H9 (cell line): ENCODE results near the gene SSNA1. TPM values are rescaled to one million over a fixed set of nuclear protein-coding genes. Genes with fewer than 3 reads are reported as not detected.
A peak's percentile ranks its signal among the peaks of the same experiment; 100 is the strongest.

Experiments
- DNase-seq: peaks from one replicate; pipeline ENCODE4 v3.0.0-alpha.2; 2017
- H2AFZ ChIP-seq: one replicate; pipeline ENCODE4 v1.6.1; 2013; ENCODE audit warnings: mild to moderate bottlenecking, low read length, control low read depth, moderate library complexity
- H2AK5ac ChIP-seq: 2 replicates; pipeline ENCODE4 v1.6.1; 2013; ENCODE audit warnings: low read length, control low read depth, mixed read lengths; ENCODE audit not compliant: insufficient read length
- H2BK120ac ChIP-seq: one replicate; pipeline ENCODE4 v1.6.1; 2013; ENCODE audit warnings: low read depth, mild to moderate bottlenecking, low read length, control low read depth, inconsistent platforms; ENCODE audit not compliant: poor library complexity, severe bottlenecking
- H2BK12ac ChIP-seq: 2 replicates; pipeline ENCODE4 v1.6.1; 2013; ENCODE audit warnings: low read length, control low read depth, mixed read lengths, low read depth; ENCODE audit not compliant: insufficient read length
- H2BK15ac ChIP-seq: 2 replicates; pipeline ENCODE4 v1.6.1; 2013; ENCODE audit warnings: low read depth, low read length, control low read depth
- H2BK20ac ChIP-seq: one replicate; pipeline ENCODE4 v1.6.1; 2013; ENCODE audit warnings: low read depth, mild to moderate bottlenecking, low read length, control low read depth, inconsistent platforms; ENCODE audit not compliant: poor library complexity, severe bottlenecking
- H2BK5ac ChIP-seq: 2 replicates; pipeline ENCODE4 v1.6.1; 2013; ENCODE audit warnings: low read length, control low read depth, mixed read lengths; ENCODE audit not compliant: insufficient read length
- H3K14ac ChIP-seq: 2 replicates; pipeline ENCODE4 v1.6.1; 2013; ENCODE audit warnings: low read length, control low read depth; ENCODE audit not compliant: insufficient read depth
- H3K18ac ChIP-seq: 2 replicates; pipeline ENCODE4 v1.6.1; 2013; ENCODE audit warnings: low read depth, mild to moderate bottlenecking, mixed read lengths, low read length, control low read depth; ENCODE audit not compliant: insufficient read length
- H3K23ac ChIP-seq: 2 replicates; pipeline ENCODE4 v1.6.1; 2013; ENCODE audit warnings: low read length, control low read depth, mixed read lengths, low read depth; ENCODE audit not compliant: insufficient read length
- H3K23me2 ChIP-seq: 2 replicates; pipeline ENCODE4 v1.6.1; 2013; ENCODE audit warnings: low read depth, mild to moderate bottlenecking, mixed read lengths, low read length, control low read depth; ENCODE audit not compliant: insufficient read length, poor library complexity, severe bottlenecking
- H3K27ac ChIP-seq: 2 replicates; pipeline ENCODE4 v1.5.1; 2013; ENCODE audit warnings: low read length, control low read depth, mixed read lengths, low read depth; ENCODE audit not compliant: insufficient read length
- H3K27me3 ChIP-seq: 2 replicates; pipeline ENCODE4 v1.6.1; 2013; ENCODE audit warnings: low read length, control low read depth, inconsistent platforms; ENCODE audit not compliant: insufficient read depth
- H3K4ac ChIP-seq: 2 replicates; pipeline ENCODE4 v1.6.1; 2013; ENCODE audit warnings: low read depth, mild to moderate bottlenecking, control low read depth, inconsistent platforms, low read length, moderate library complexity
- H3K4me1 ChIP-seq: 2 replicates; pipeline ENCODE4 v1.6.1; 2013; ENCODE audit warnings: low read length, control low read depth, inconsistent platforms; ENCODE audit not compliant: insufficient read depth
- H3K4me2 ChIP-seq: 2 replicates; pipeline ENCODE4 v1.6.1; 2013; ENCODE audit warnings: low read length, control low read depth, mixed read lengths; ENCODE audit not compliant: insufficient read length, insufficient read depth
- H3K56ac ChIP-seq: 2 replicates; pipeline ENCODE4 v1.6.1; 2013; ENCODE audit warnings: low read depth, mild to moderate bottlenecking, mixed read lengths, low read length, control low read depth; ENCODE audit not compliant: insufficient read length
- H3K79me1 ChIP-seq: 2 replicates; pipeline ENCODE4 v1.6.1; 2013; ENCODE audit warnings: low read depth, mild to moderate bottlenecking, moderate library complexity, low read length, control low read depth, inconsistent platforms; ENCODE audit not compliant: insufficient read depth, poor library complexity, severe bottlenecking
- H3K79me2 ChIP-seq: 2 replicates; pipeline ENCODE4 v1.6.1; 2013; ENCODE audit warnings: low read length, control low read depth, inconsistent platforms; ENCODE audit not compliant: insufficient read depth
- H3K9ac ChIP-seq: 2 replicates; pipeline ENCODE4 v1.6.1; 2013; ENCODE audit warnings: low read length, control low read depth, mixed read lengths; ENCODE audit not compliant: insufficient read length; ENCODE audit errors: extremely low read depth
- H3K9me3 ChIP-seq: one replicate; pipeline ENCODE4 v1.6.1; 2013; ENCODE audit warnings: low read depth, low read length, inconsistent platforms; ENCODE audit not compliant: control insufficient read depth
- H3T11ph ChIP-seq: one replicate; pipeline ENCODE4 v1.6.1; 2013; ENCODE audit warnings: mild to moderate bottlenecking, low read length, control low read depth, inconsistent platforms
- H4K20me1 ChIP-seq: one replicate; pipeline ENCODE4 v1.6.1; 2013; ENCODE audit not compliant: control insufficient read depth, insufficient read length, insufficient read depth
- H4K5ac ChIP-seq: 2 replicates; pipeline ENCODE4 v1.6.1; 2013; ENCODE audit warnings: low read depth, mild to moderate bottlenecking, mixed read lengths, low read length, control low read depth; ENCODE audit not compliant: insufficient read length
- H4K8ac ChIP-seq: replicated peaks from 2 replicates; pipeline ENCODE4 v1.6.1; 2013; ENCODE audit warnings: low read length, control low read depth, mixed read lengths, low read depth; ENCODE audit not compliant: insufficient read length
- H4K91ac ChIP-seq: 2 replicates; pipeline ENCODE4 v1.6.1; 2013; ENCODE audit warnings: low read depth, mild to moderate bottlenecking, moderate library complexity, mixed read lengths, low read length, control low read depth; ENCODE audit not compliant: insufficient read length
- H3K27ac Mint-ChIP-seq, 3 experiments: 2 replicates in 2 of 3; 3 replicates in 1 of 3; pipeline ENCODE4 v1.8.0; 2020 to 2021; ENCODE audit warnings: mixed read lengths in 3 of 3, mild to moderate bottlenecking in 1 of 3, moderate library complexity in 1 of 3
- H3K27me3 Mint-ChIP-seq: 2 replicates; pipeline ENCODE4 v1.8.0; 2021; ENCODE audit warnings: low read depth, mild to moderate bottlenecking, moderate library complexity, mixed read lengths
- H3K36me3 Mint-ChIP-seq, 3 experiments: 2 replicates in 2 of 3; 3 replicates in 1 of 3; pipeline ENCODE4 v1.8.0; 2020 to 2021; ENCODE audit warnings: low read depth in 3 of 3, mixed read lengths in 3 of 3; ENCODE audit not compliant: insufficient read depth in 1 of 3
- H3K4me1 Mint-ChIP-seq, 2 experiments: 2 replicates each; pipeline ENCODE4 v1.8.0; 2020; ENCODE audit warnings: mixed read lengths in 2 of 2
- H3K4me3 Mint-ChIP-seq, 2 experiments: 2 replicates in 1 of 2; 3 replicates in 1 of 2; pipeline ENCODE4 v1.8.0; 2020 to 2021; ENCODE audit warnings: mild to moderate bottlenecking in 2 of 2, mixed read lengths in 2 of 2, moderate library complexity in 1 of 2
- H3K9me3 Mint-ChIP-seq, 2 experiments: 2 replicates in 1 of 2; 3 replicates in 1 of 2; pipeline ENCODE4 v1.8.0; 2020; ENCODE audit warnings: mild to moderate bottlenecking in 2 of 2, mixed read lengths in 2 of 2, moderate library complexity in 1 of 2
- CTCF ChIP-seq: fragments of 200-600 bp; sonication (generic); conservative IDR thresholded peaks from 3 replicates; pipeline ENCODE4 v1.8.0; 2021; ENCODE audit warnings: antibody characterized with exemption, mild to moderate bottlenecking
- WGBS: extraction: QIAGEN DNeasy Blood & Tissue Kit; methylation state at CpG from one replicate; pipeline ENCODE4 v1.1.7; 2013; ENCODE audit warnings: missing lambda C conversion rate, low lambda C conversion rate, mixed read lengths; ENCODE audit not compliant: insufficient read length; ENCODE audit errors: extremely low coverage; 5-methylcytosine and 5-hydroxymethylcytosine counted together
- total RNA-seq: library from RNA; stranded (reverse); gene quantifications from 2 replicates; pipeline ENCODE4 v1.2.1, GENCODE V29; 2021

SSNA1 gene
- total RNA-seq, 1 experiment from 2014 or later: 69.2 TPM

- Histone ChIP-seq H3K4ac (no peak overlapping the region), H3K4me1 (no peaks in the 10 kb centered on the region; the same call in 1 of the 2 replicates), H2BK20ac (no peak overlapping the region), H2AFZ (no peak overlapping the region), H2BK15ac (no peak overlapping the region), H3K23me2 (peaks cover 18% of the 10 kb centered on the region), H3K23ac (no peak overlapping the region), H3K79me1 (no peaks in the 10 kb centered on the region), H4K5ac (no peak overlapping the region), H3K27ac (no peak overlapping the region), H3K27me3 (no peaks in the 10 kb centered on the region), H3K9ac (no peak overlapping the region), H4K20me1 (no peaks in the 10 kb centered on the region), H3T11ph (no peak overlapping the region), H2BK5ac (no peak overlapping the region), H4K91ac (no peak overlapping the region), H2BK12ac (no peak overlapping the region), H2AK5ac (no peak overlapping the region), H3K4me2 (peak overlapping the region; percentile 24), H4K8ac (no peak overlapping the region), H3K9me3 (no peaks in the 10 kb centered on the region), H3K56ac (no peak overlapping the region), H2BK120ac (no peak overlapping the region), H3K18ac (no peak overlapping the region), H3K14ac (peak overlapping the region; percentile 74; the same call in 1 of the 2 replicates), H3K79me2 (no peaks in the 10 kb centered on the region)
- H3K4me1 Mint-ChIP-seq: peaks cover 4 to 8% of the 10 kb centered on the region in 2 experiments
- no peaks in the 10 kb centered on the region for H3K9me3 Mint-ChIP-seq
- no peaks in the 10 kb centered on the region for H3K27me3 Mint-ChIP-seq
- no CpG with 5 or more reads among the region's 61 CpGs for WGBS
- TF ChIP-seq CTCF: no peak
- peak overlapping the region; percentile 48 to 68; a peak in 3 of 5 replicates for H3K4me3 Mint-ChIP-seq
- peak; percentile 60 for DNase-seq
- H3K36me3 Mint-ChIP-seq: peaks cover 0 to 6% (median 0%) of the 10 kb centered on the region in 3 experiments; a peak in 1 of 7 replicates
- no peak overlapping the region for H3K27ac Mint-ChIP-seq
These were observed 33.1 kb downstream of the SSNA1 start for GRCh38 chr9:137221506-137222111.
